HG02623 (cell line): ENCODE measurements around the gene RNGTT.
"Not testable (repeated sequence)": the region's sequence is repeated elsewhere in the genome, so short reads cannot be mapped to it uniquely, and the experiment has no call there.

Source experiments
- ATAC-seq: cut with Tn5 transposase; IDR thresholded peaks from one replicate; pipeline ENCODE4 v1.9.1; 2021; ENCODE audit warnings: moderate library complexity; ENCODE audit not compliant: unreplicated experiment

RNGTT gene

DNA sequence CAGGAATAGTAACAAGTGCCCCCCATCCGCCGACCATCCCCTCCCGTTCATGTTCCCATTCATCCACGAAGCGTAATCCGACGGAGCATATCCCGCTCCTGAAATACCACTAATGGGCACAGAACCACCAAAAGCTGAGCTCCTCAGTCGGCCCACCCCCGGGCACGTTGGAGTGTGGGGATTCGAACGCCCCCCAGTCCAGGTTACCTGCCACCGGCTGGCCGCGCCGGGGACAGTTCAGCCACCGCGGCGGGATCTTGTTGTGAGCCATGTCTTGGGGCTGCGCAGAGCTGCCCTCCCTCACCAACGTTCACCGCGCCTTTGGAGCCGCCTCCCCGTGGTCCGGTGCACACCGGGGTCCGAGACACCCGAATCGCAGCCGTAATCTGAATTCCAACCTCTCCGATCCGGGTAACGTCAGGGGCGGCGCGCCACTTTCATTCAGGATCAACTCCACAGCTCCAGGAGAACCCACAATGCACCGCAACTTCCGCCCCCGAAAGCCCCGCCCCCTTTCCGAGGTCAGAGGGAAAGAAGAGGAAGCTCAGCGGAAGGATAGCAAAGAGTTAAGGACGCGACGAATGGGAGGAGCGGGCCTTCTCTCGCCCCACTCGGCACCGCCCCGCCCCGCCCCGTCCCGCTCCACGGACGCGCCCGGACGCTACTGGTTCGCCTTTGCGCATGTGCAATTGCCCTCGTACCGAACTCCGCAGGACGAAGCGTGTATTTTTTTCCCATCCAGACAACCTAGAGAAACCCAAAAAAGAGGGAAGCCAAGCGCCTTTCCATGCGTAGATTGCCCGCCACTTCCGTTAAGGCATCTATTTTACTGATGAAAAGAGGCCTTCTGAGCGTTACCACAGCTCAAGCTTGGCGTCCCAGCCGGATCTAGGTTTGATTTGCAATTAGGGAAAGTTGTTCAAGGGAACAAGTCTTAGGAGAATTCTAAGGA, at the start of gene RNGTT:
Gene RNGTT, minus strand, starts transcription at position 480 of the 952 bp plus-strand sequence. Its CDS starts 209 bp downstream, at position 271.
- peak; percentile 98 for ATAC-seq

DNA sequence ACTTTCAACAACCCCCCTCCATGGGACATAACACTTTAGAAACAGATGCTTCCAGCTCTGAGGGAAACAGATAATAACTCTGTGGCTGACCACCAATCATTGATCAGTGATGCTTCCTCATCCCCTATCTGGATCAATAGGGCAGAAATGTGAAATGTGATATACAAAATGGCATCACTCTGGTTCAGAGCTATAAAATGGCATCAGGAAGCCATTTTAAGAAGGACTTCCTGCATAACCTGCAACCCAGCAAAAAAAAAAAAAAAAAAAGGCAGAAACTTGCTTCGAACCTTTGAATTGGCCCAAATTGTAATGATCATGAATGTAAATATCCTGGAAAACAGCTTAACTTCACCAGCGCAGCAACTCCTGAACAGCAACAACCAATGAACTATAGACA, 48.0 kb upstream of the RNGTT start:
- no peak for ATAC-seq

- ATAC-seq, result no peak
These were observed 47.4 kb upstream of the RNGTT start for GRCh38 chr6:89010825-89011224.

- ATAC-seq, result no peak
These were observed 46.2 kb upstream of the RNGTT start for GRCh38 chr6:89009624-89010059.

GRCh38 chr6:89008815-89009374, 45.5 kb upstream of the RNGTT start:
- no peak for ATAC-seq

- ATAC-seq, result no peak
These were observed 44.8 kb upstream of the RNGTT start for GRCh38 chr6:89008001-89008814.

DNA sequence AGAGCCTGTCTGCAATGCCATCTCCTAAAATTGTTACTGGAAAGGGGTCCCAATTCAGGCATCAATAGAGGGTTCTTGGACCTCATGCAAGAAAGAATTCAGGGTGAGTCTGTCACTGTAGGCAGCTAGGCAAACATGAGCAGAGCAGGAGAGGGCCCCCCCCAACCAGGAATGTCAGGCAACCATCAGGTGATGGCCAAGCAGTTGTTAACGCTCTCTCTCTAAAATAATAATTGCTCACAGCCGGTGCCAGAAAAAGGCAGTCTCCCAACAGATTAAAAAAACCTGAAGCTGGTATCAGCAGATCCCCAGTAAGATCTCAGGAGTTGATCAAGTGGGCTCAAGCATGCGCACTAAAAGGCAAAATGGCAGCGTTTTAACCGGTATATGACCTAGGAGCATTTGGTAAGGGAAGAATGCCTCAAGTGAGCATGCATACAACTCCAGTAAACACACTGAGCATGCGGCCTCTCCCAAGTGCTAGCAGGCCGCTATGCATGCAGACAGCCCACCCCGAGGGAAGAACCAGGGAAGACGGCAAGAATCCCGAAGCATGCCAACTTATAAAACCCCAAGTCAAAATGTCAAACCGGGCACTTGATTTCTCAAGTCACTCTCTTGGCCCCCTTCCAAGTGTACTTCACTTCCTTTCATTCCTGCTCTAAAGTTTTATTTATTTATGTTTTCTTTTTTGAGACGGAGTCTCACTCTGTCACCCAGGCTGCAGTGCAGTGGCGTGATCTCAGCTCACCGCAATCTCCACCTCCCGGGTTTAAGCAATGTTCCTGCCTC, 44.0 kb upstream of the RNGTT start:
- ATAC-seq, result no peak

GRCh38 chr6:89002523-89002922, 39.1 kb upstream of the RNGTT start:
- ATAC-seq, result no peak

- ATAC-seq, result no peak
These were observed 33.9 kb upstream of the RNGTT start for GRCh38 chr6:88997327-88997726.

- no peak for ATAC-seq
These were observed 29.5 kb upstream of the RNGTT start for GRCh38 chr6:88992741-88993552.

- ATAC-seq, result no peak
These were observed 25.8 kb upstream of the RNGTT start for GRCh38 chr6:88989215-88989614.

- no peak for ATAC-seq
These were observed 24.5 kb upstream of the RNGTT start for GRCh38 chr6:88987922-88988321.

- ATAC-seq, result no peak
These were observed 22.5 kb upstream of the RNGTT start for GRCh38 chr6:88985901-88986300.

DNA sequence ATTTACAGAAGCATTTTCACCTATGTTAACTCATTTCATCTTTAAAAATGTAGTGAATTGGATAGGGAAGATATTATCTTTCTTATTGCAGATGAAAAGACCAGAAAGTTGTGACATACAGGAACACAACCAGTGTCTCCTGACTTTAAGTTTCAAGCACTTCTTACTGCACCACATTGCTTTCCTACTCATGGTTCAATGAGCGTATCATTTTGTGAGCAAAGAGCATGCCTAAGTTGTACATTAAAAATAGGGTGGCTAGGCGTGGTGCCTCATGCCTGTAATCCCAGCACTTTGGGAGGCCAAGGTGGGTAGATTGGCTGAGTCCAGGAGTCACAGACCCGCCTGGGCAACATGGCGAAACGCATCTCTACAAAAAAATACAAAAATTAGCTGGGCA, 21.2 kb upstream of the RNGTT start:
- ATAC-seq, result no peak

DNA sequence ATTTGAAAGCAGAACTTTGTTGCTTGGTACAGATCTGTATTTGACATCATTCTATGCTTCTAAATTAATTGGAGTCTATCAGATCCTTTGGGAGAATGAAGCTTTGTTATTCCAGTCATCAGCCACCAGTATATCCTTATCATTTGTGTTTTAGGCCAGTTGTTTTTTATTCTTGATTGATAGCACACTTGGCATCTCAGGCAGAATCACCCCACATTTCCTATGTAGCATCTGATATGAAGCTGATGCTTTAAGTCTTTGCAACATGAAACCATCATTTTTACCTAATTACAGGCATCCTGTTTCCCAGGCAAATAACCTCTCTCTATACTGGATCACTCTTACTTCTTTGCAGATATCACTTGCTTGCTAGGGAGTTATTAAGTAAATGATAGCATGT, 20.7 kb upstream of the RNGTT start:
- no peak for ATAC-seq

DNA sequence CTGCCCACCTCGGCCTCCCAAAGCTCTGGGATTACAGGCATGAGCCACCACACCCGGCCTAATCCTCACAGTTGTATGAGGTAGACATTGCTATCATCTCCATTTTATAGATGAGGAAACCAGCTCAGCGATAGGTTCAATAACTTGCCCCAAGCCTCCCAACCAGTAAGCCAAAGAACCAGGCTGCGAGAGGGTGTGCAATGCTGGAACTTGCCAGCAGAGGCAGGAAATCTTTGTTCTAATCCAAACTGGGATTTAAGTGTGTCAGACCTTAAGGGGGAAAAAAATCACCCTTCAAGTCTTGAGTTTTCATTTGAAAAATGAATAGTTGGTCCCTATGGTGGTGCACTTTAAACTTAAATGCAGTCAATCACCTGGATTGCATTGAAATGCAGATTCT, 20.1 kb upstream of the RNGTT start:
- ATAC-seq, result no peak

DNA sequence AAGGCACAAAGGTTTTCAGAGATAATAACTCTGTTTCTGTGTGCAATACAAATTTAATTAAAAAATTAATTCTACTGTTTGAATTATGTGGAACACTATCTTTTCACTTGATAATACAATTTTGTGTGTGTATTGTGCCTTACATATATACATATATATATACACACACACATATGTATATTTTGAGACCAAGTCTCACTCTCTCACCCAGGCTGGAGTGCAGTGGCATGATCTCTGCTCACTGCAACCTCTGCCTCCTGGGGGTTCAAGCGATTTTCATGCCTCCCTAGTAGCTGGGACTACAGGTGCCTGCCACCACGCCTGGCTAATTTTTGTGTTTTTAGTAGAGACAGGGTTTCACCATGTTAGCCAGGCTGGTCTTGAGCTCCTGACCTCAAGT, 19.7 kb upstream of the RNGTT start:
- ATAC-seq, result not testable (repeated sequence)

DNA sequence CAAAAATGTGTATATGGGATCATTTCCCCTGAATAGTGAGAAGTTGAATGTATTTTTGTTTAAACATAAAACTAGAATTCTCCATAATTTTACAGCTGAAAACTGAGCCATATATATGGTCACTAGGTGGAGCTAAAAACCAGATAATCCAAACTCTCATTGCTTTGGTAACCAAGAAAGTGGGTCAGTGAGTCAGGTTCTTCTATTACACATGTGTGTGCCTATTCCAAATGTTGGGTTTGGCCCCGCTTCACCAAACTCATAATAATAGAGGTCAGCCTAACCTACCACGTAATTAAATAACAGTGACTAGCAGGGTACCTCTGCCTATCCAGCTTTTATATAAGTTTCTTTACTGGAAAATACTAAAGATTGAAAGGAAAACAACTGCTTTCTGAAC, 19.3 kb upstream of the RNGTT start:
- no peak for ATAC-seq

DNA sequence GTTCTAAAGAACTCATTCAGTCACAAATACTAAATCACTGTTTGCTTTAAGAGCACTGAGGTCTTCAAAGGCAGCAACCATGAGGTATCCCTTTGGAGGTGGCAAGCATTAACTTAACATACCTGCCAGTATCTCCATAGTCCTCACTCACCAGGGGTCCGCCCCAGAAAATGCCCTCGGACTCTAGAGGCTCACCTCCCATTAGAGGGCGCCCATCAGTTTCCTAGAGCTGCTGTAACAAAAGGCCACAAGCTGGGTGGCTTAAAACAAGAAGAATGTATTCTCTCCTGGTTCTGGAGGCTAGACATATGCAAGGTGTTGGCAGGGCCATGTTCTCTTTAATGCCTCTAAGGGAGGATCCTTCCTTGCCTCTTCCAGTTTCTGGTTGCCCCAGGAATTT, 12.0 kb upstream of the RNGTT start:
- no peak for ATAC-seq
